Esophagus muscularis mucosa (tissue), 4 donors: ENCODE data around the gene ZNF136. TPM values are rescaled to one million over a fixed set of nuclear protein-coding genes. Genes with fewer than 3 reads are reported as not detected.
A peak's percentile ranks its signal among the peaks of the same experiment; 100 is the strongest.

Experiments
- DNase-seq: peaks from one replicate; pipeline ENCODE4 v3.0.0-alpha.2; 2017; ENCODE audit errors: extremely low spot score
- H3K27ac ChIP-seq, 4 donors: fragments of 200-600 bp; sonication (generic); replicated peaks in 1 of 4; 1 replicate in 3 of 4; 2 replicates in 1 of 4; pipeline ENCODE4 v1.5.1; 2016 to 2019; ENCODE audit warnings: mild to moderate bottlenecking in 1 of 4
- H3K27me3 ChIP-seq, 4 donors: fragments of 200-600 bp; sonication (generic); one replicate each; pipeline versions ENCODE4 v1.5.1 to v1.6.0; 2016 to 2019
- H3K36me3 ChIP-seq, 4 donors: fragments of 200-600 bp; sonication (generic); one replicate each; pipeline ENCODE4 v1.5.1; 2016 to 2019
- H3K4me1 ChIP-seq, 4 donors: fragments of 200-600 bp; sonication (generic); one replicate each; pipeline ENCODE4 v1.5.1; 2016 to 2019
- H3K4me3 ChIP-seq, 4 donors: fragments of 200-600 bp; sonication (generic); 1 replicate in 2 of 4; 2 replicates in 2 of 4; pipeline ENCODE4 v1.5.1; 2016 to 2019; ENCODE audit warnings: mild to moderate bottlenecking in 4 of 4, moderate library complexity in 1 of 4
- H3K9me3 ChIP-seq, 4 donors: fragments of 200-600 bp; sonication (generic); 1 replicate in 3 of 4; 2 replicates in 1 of 4; pipeline ENCODE4 v1.5.1; 2016 to 2019
- EP300 ChIP-seq: sonication (generic); formaldehyde crosslinking; IDR thresholded peaks from one replicate; pipeline ENCODE4 v1.6.1; 2017; ENCODE audit warnings: antibody characterized with exemption
- POLR2A ChIP-seq: fragments of 450-650 bp; IDR thresholded peaks from one replicate; pipeline ENCODE4 v1.6.1; 2017; ENCODE audit warnings: antibody characterized with exemption, moderate library complexity, mild to moderate bottlenecking, low read depth
- POLR2AphosphoS5 ChIP-seq, 2 donors: sonication (generic); formaldehyde crosslinking; IDR thresholded peaks; one replicate each; pipeline ENCODE4 v1.6.1; 2017; ENCODE audit warnings: antibody characterized with exemption in 2 of 2
- WGBS: methylation state at CpG from one replicate; pipeline ENCODE4 v1.1.5; 2018; 5-methylcytosine and 5-hydroxymethylcytosine counted together
- intact Hi-C: fragments of 100-400 bp; cut with DNase I; formaldehyde crosslinking; loops from one replicate; pipeline ENCODE4 v1.15.1; 2023
- total RNA-seq, 4 donors: library from RNA; depleted of rRNA; stranded (reverse); fragments of >200 nt; gene quantifications; one replicate each; pipeline versions ENCODE4 v1.1.0 to v1.2.1, GENCODE V29; 2016
- TF ChIP-seq, protein P1 (sequence below), 3 experiments: fragments of 200-600 bp in 2 of 3; fragments of 450-650 bp in 1 of 3; sonication (generic) in 2 of 3; IDR thresholded peaks; one replicate each; pipeline ENCODE4 v1.5.1; 2017 to 2019; ENCODE audit warnings: antibody characterized with exemption in 3 of 3, mild to moderate bottlenecking in 2 of 3, moderate library complexity in 1 of 3

The ZNF136 gene
- total RNA-seq, 4 donors from 2014 or later, result 6.6 to 8.9 (median 7.5) TPM

DNA sequence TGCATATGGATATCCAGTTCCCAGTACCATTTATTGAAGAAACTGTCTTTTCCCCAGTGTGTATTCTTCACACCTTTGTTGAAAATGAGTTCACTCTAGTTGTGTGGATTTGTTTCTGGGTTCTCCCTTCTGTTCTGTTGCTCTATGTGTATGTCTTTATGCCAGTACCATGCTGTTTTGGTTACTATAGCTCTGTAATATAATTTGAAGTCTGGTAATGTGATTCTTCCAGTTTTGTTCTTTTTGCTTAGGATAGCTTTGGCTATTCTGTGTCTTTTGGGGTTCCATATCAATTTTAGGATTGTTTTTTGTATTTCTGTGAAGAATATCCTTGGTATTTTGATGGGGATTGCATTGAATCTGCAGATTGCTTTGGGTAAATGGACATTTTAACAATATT lies 35.2 kb downstream of the ZNF136 start:
- no peak for DNase-seq
- intact Hi-C loops, result no loop called here

DNA sequence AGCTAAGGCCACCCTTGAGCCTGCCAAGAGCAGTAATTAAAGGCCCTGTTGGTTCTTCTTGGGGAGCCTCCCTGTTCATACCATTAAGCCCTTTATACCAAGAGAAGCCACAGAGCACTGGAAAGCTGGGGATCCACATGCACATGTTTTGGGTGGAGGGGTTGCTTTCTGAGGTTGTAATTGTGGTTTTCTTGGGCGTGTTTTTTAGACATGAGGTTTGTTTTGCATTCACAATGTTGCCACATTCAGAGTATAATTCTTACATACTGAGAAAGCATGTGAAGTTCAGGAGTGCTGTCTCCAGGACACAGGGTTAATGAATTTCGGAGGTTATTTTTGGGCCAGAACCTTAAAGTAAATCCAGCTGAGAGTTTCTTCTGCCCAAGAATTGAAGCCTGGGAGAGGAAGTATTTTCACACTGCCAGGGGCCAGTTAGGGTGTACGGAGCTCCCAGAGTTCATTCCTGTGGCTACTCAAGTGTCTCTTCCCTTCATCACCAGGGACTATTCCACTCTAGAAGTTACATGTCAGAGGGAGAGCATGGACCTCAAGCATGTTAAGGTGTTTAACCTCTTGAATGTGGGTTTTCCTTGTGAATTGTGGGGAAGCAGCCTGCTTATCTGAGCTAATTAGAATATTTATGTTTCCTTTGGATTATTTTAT lies 37.0 kb downstream of the ZNF136 start:
- Histone ChIP-seq H3K27me3 (no peaks in the 10 kb centered on the region), H3K4me3 (no peak overlapping the region), H3K9me3 (no peaks in the 10 kb centered on the region), H3K36me3 (no peaks in the 10 kb centered on the region), H3K27ac (no peak overlapping the region), H3K4me1 (peaks cover 4 to 13% (median 9%) of the 10 kb centered on the region in 4 donors)
- TF ChIP-seq, protein P1, sequence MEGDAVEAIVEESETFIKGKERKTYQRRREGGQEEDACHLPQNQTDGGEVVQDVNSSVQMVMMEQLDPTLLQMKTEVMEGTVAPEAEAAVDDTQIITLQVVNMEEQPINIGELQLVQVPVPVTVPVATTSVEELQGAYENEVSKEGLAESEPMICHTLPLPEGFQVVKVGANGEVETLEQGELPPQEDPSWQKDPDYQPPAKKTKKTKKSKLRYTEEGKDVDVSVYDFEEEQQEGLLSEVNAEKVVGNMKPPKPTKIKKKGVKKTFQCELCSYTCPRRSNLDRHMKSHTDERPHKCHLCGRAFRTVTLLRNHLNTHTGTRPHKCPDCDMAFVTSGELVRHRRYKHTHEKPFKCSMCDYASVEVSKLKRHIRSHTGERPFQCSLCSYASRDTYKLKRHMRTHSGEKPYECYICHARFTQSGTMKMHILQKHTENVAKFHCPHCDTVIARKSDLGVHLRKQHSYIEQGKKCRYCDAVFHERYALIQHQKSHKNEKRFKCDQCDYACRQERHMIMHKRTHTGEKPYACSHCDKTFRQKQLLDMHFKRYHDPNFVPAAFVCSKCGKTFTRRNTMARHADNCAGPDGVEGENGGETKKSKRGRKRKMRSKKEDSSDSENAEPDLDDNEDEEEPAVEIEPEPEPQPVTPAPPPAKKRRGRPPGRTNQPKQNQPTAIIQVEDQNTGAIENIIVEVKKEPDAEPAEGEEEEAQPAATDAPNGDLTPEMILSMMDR (IDR thresholded peaks at IDR 0.05), result no peak
- no peak for TF ChIP-seq POLR2A
- TF ChIP-seq POLR2AphosphoS5 (IDR thresholded peaks at IDR 0.05), result no peak
- no peak for TF ChIP-seq EP300
- DNase-seq, result no peak
- intact Hi-C loops, result no loop called here
- WGBS, result 68% methylated on average over 3 of the region's 3 CpGs

More for the DNA sequence above, 35.2 kb downstream of the ZNF136 start:
- Histone ChIP-seq H3K27ac (no peak overlapping the region), H3K9me3 (no peaks in the 10 kb centered on the region), H3K27me3 (no peaks in the 10 kb centered on the region), H3K36me3 (no peaks in the 10 kb centered on the region), H3K4me1 (peaks cover 4 to 18% (median 14%) of the 10 kb centered on the region in 4 donors), H3K4me3 (no peak overlapping the region)
- TF ChIP-seq EP300 (no peak), POLR2A (no peak), POLR2AphosphoS5 (IDR thresholded peaks at IDR 0.05) (no peak)
- TF ChIP-seq, protein P1 (IDR thresholded peaks at IDR 0.05), result no peak

DNA sequence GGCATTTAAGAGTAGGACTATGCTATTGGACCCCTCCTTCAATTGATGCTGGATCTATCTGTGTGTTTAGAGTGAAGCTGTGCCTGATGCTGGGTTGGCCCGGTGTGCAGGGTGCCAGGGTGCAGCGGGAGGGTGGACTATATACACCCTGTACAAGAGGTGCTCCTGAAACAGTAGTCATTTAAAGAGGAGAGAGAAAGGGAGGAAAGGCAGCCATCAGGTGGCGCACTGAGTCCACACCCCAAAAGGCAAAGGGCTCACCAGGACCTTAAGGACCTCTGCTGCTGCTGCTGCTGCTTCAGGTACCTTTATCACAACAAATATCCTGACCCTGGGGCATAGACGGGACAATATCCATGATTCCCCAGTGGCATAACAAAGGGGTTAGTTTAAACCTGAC lies 39.4 kb downstream of the ZNF136 start:
- TF ChIP-seq, protein P1 (IDR thresholded peaks at IDR 0.05), result peak in 1 of 3 experiments; percentile 3
- no peak for TF ChIP-seq POLR2AphosphoS5 (IDR thresholded peaks at IDR 0.05)
- intact Hi-C loops, result no loop called here
- Histone ChIP-seq H3K27me3 (no peaks in the 10 kb centered on the region), H3K4me3 (no peak overlapping the region), H3K36me3 (no peaks in the 10 kb centered on the region), H3K4me1 (no peaks in the 10 kb centered on the region), H3K9me3 (peaks cover 0 to 7% (median 3%) of the 10 kb centered on the region in 4 donors), H3K27ac (no peak overlapping the region)
- DNase-seq, result no peak
- WGBS, result 64% methylated on average over 4 of the region's 4 CpGs

DNA sequence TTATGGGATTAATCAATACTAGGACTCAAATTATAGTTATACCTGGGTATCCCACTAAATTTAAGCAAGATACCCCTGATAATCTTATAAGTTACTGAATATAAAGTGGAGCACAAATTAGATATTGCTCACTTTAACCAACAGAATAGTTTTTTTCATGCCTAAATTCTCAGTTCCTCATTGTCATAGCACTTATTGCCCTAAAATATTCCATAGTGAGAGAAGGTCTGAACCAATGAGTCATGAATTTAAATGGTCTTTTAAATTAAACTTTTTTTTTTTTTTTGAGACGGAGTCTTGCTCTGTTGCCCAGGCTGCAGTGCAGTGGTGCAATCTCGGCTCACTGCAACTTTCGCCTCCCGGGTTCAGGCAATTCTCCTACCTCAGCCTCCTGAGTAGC lies 42.4 kb downstream of the ZNF136 start:
- no peak overlapping the region for H3K4me3 ChIP-seq
- TF ChIP-seq POLR2AphosphoS5 (IDR thresholded peaks at IDR 0.05), result no peak
- TF ChIP-seq POLR2A, result no peak
- TF ChIP-seq, protein P1 (IDR thresholded peaks at IDR 0.05), result no peak
- TF ChIP-seq EP300, result no peak
- H3K4me1 ChIP-seq, result no peaks in the 10 kb centered on the region
- peaks cover 0 to 33% (median 24%) of the 10 kb centered on the region in 4 donors for H3K9me3 ChIP-seq
- peaks cover 0 to 17% (median 3%) of the 10 kb centered on the region in 4 donors for H3K36me3 ChIP-seq
- no peak for DNase-seq
- no peak overlapping the region for H3K27ac ChIP-seq
- WGBS, result 92% methylated on average over 4 of the region's 4 CpGs
- intact Hi-C loops, result no loop called here
- H3K27me3 ChIP-seq, result no peaks in the 10 kb centered on the region

DNA sequence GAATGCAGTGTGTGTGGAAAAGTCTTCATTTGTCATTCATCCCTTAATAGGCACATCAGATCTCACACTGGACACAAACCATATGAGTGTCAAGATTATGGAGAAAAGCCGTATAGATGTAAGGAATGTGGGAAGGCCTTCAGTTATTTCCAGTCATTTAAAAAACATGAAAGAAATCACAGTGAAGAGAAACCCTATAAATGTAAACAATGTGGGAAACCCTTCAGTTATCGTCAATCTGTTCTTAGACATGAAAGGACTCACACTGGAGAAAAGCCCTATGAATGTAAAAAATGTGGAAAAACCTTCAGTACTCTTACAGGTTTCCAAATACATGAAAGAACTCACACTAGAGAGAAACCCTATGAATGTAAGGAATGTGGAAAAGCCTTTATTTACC lies 45.3 kb downstream of the ZNF136 start:
- Histone ChIP-seq H3K36me3 (peaks cover 0 to 17% (median 3%) of the 10 kb centered on the region in 4 donors), H3K27me3 (no peaks in the 10 kb centered on the region), H3K4me3 (no peak overlapping the region), H3K9me3 (peaks cover 0 to 38% (median 24%) of the 10 kb centered on the region in 4 donors), H3K4me1 (no peaks in the 10 kb centered on the region), H3K27ac (no peak overlapping the region)
- intact Hi-C loops, result no loop called here
- TF ChIP-seq EP300, result no peak
- no peak for TF ChIP-seq POLR2A
- no peak for DNase-seq
- WGBS, result 100% methylated on average over 2 of the region's 2 CpGs
